OCI-LY7 (cell line): Measurements from ENCODE around the gene WBP11. TPM values are rescaled to one million over a fixed set of nuclear protein-coding genes. Genes with fewer than 3 reads are reported as not detected.
A peak's percentile ranks its signal among the peaks of the same experiment; 100 is the strongest.

Experiments used
- BruUV-seq: library from RNA; stranded (reverse); fragments of 400-500 nt; replicated peaks from 2 replicates; lab custom pipeline; 2021; lab: Mats Ljungman, UMichigan
- CTCF ChIA-PET: fragments of 300-600 bp; sonication (Branson Sonifier 250); formaldehyde crosslinking; loops from one replicate; lab custom pipeline; 2022; ENCODE audit warnings: antibody characterized with exemption; ENCODE audit not compliant: unreplicated experiment; lab: Charles Lee
- POLR2A ChIA-PET: fragments of 300-600 bp; sonication (Branson Sonifier 250); formaldehyde crosslinking; loops from one replicate; lab custom pipeline; 2022; ENCODE audit warnings: antibody characterized with exemption; lab: Charles Lee
- DNase-seq: peaks from one replicate; pipeline ENCODE4 v3.0.0-alpha.2; 2015; ENCODE audit warnings: low spot score
- H2AFZ ChIP-seq: fragments of 200-600 bp; sonication (generic), shearing (Covaris generic); 2 replicates; pipeline ENCODE4 v1.6.1; 2014; ENCODE audit warnings: mild to moderate bottlenecking, antibody characterized with exemption, low read length, moderate library complexity
- H3K27ac ChIP-seq: fragments of 200-600 bp; sonication (generic); 2 replicates; pipeline ENCODE4 v1.5.1; 2014; ENCODE audit warnings: mixed run types, low read depth, mild to moderate bottlenecking, moderate library complexity, low read length, inconsistent platforms; ENCODE audit not compliant: poor library complexity, severe bottlenecking
- H3K36me3 ChIP-seq: fragments of 200-600 bp; sonication (generic); 2 replicates; pipeline ENCODE4 v1.6.1; 2014; ENCODE audit warnings: mild to moderate bottlenecking, antibody characterized with exemption, low read length, moderate library complexity, mixed read lengths; ENCODE audit not compliant: insufficient read depth
- H3K4me1 ChIP-seq: fragments of 200-600 bp; sonication (generic); 2 replicates; pipeline ENCODE4 v1.5.1; 2014; ENCODE audit warnings: mild to moderate bottlenecking, low read length; ENCODE audit not compliant: insufficient read depth, poor library complexity, severe bottlenecking
- H3K4me2 ChIP-seq: fragments of 200-600 bp; sonication (generic); 2 replicates; pipeline ENCODE4 v1.6.1; 2014; ENCODE audit warnings: mild to moderate bottlenecking, low read length
- H3K4me3 ChIP-seq: fragments of 200-600 bp; sonication (generic); 2 replicates; pipeline ENCODE4 v1.5.1; 2014; ENCODE audit warnings: mild to moderate bottlenecking, low read depth, low read length; ENCODE audit not compliant: poor library complexity, severe bottlenecking
- H3K79me2 ChIP-seq: fragments of 200-600 bp; sonication (generic); 2 replicates; pipeline ENCODE4 v1.6.1; 2016; ENCODE audit warnings: low read depth, mild to moderate bottlenecking, low read length, moderate library complexity, mixed read lengths; ENCODE audit not compliant: insufficient read depth
- H3K9me2 ChIP-seq: fragments of 200-600 bp; sonication (generic); 2 replicates; pipeline ENCODE4 v1.6.1; 2016; ENCODE audit warnings: mild to moderate bottlenecking, low read length, mixed read lengths; ENCODE audit not compliant: insufficient read depth
- H3K9me3 ChIP-seq: fragments of 200-600 bp; sonication (generic); 2 replicates; pipeline ENCODE4 v1.6.1; 2014; ENCODE audit warnings: mild to moderate bottlenecking, mixed run types, low read length, mixed read lengths
- H4K20me1 ChIP-seq: fragments of 200-600 bp; sonication (generic); 2 replicates; pipeline ENCODE4 v1.6.1; 2014; ENCODE audit warnings: mild to moderate bottlenecking, antibody characterized with exemption, low read length, moderate library complexity, mixed read lengths; ENCODE audit not compliant: insufficient read depth
- EZH2phosphoT487 ChIP-seq: fragments of 200-600 bp; sonication (generic); IDR thresholded peaks from 2 replicates; pipeline ENCODE4 v1.6.1; 2018; ENCODE audit warnings: low read depth, borderline replicate concordance, mild to moderate bottlenecking, mixed run types, antibody characterized with exemption, low read length, moderate library complexity, mixed read lengths
- intact Hi-C: fragments of 100-400 bp; cut with micrococcal nuclease; formaldehyde crosslinking; loops from one replicate; pipeline ENCODE4 v1.10.0; 2022; ENCODE audit not compliant: unreplicated experiment
- total RNA-seq, 2 experiments: library from RNA; depleted of rRNA in 1 of 2; stranded (reverse); fragments of >200 nt in 1 of 2; shearing (Covaris generic) in 1 of 2; gene quantifications; 2 replicates each; pipeline ENCODE4 v1.2.3, GENCODE V29; 2014 to 2022
- TF ChIP-seq, protein P1 (sequence below): fragments of 200-600 bp; sonication (generic); conservative IDR thresholded peaks from 2 replicates; pipeline ENCODE4 v1.5.1; 2014; ENCODE audit warnings: mild to moderate bottlenecking, antibody characterized with exemption, low read length, moderate library complexity, mixed read lengths

WBP11 gene
- total RNA-seq, 2 experiments from 2014 or later: 16.5 to 107 TPM

GRCh38 chr12:14803830-14804160, 517 bp upstream of the WBP11 start:
- Histone ChIP-seq H3K9me2 (no peaks in the 10 kb centered on the region), H3K4me1 (peaks cover 36% of the 10 kb centered on the region), H4K20me1 (peaks cover 23% of the 10 kb centered on the region; the same call in 1 of the 2 replicates), H2AFZ (peak overlapping the region; percentile 99), H3K79me2 (peaks cover 61% of the 10 kb centered on the region), H3K27ac (peak overlapping the region; percentile 66), H3K9me3 (peaks cover 3% of the 10 kb centered on the region; the same call in 1 of the 2 replicates), H3K4me2 (peak overlapping the region; percentile 98), H3K4me3 (peak overlapping the region; percentile 77), H3K36me3 (peaks cover 28% of the 10 kb centered on the region)
- DNase-seq: no peak
- BruUV-seq: TSS peak; percentile 90
- TF ChIP-seq EZH2phosphoT487: no peak
- TF ChIP-seq, protein P1, sequence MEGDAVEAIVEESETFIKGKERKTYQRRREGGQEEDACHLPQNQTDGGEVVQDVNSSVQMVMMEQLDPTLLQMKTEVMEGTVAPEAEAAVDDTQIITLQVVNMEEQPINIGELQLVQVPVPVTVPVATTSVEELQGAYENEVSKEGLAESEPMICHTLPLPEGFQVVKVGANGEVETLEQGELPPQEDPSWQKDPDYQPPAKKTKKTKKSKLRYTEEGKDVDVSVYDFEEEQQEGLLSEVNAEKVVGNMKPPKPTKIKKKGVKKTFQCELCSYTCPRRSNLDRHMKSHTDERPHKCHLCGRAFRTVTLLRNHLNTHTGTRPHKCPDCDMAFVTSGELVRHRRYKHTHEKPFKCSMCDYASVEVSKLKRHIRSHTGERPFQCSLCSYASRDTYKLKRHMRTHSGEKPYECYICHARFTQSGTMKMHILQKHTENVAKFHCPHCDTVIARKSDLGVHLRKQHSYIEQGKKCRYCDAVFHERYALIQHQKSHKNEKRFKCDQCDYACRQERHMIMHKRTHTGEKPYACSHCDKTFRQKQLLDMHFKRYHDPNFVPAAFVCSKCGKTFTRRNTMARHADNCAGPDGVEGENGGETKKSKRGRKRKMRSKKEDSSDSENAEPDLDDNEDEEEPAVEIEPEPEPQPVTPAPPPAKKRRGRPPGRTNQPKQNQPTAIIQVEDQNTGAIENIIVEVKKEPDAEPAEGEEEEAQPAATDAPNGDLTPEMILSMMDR: no peak
- CTCF ChIA-PET: interaction anchor here (1.7 kb wide), 1 partner anchor 34 kb away, joined by 5 read pairs; no protein-coding TSS in a partner anchor
- POLR2A ChIA-PET: interaction anchor here (0.6 to 9.9 kb wide), 9 partner anchors 11 to 527 kb away, joined by 3 to 162 read pairs (median 4); a partner anchor contains a TSS
- intact Hi-C loops: loop anchor here (1.0 to 10.0 kb wide), 2 partner anchors 29 to 721 kb away; a partner anchor contains a TSS

GRCh38 chr12:14802721-14803010, 612 bp downstream of the WBP11 start:
- H3K4me1 ChIP-seq: peaks cover 36% of the 10 kb centered on the region
- H4K20me1 ChIP-seq: peaks cover 23% of the 10 kb centered on the region; the same call in 1 of the 2 replicates
- DNase-seq: no peak
- intact Hi-C loops: loop anchor here (1.0 to 10.0 kb wide), 2 partner anchors 28 to 722 kb away; a partner anchor contains a TSS
- peak overlapping the region; percentile 77 for H3K4me3 ChIP-seq
- H3K4me2 ChIP-seq: peak overlapping the region; percentile 79
- H2AFZ ChIP-seq: peak overlapping the region; percentile 53; the same call in 1 of the 2 replicates
- no peaks in the 10 kb centered on the region for H3K9me2 ChIP-seq
- TF ChIP-seq EZH2phosphoT487: no peak
- TF ChIP-seq, protein P1: no peak
- H3K9me3 ChIP-seq: no peaks in the 10 kb centered on the region
- H3K27ac ChIP-seq: peak overlapping the region; percentile 61
- no TSS peak for BruUV-seq
- peaks cover 39% of the 10 kb centered on the region for H3K36me3 ChIP-seq
- H3K79me2 ChIP-seq: peaks cover 68% of the 10 kb centered on the region
- ChIA-PET CTCF (interaction anchor here (1.7 kb wide), 1 partner anchor 33 kb away, joined by 5 read pairs; no protein-coding TSS in a partner anchor), POLR2A (interaction anchor here (0.8 to 9.9 kb wide), 11 partner anchors 9 to 525 kb away, joined by 3 to 162 read pairs (median 3); a partner anchor contains a TSS)

DNA sequence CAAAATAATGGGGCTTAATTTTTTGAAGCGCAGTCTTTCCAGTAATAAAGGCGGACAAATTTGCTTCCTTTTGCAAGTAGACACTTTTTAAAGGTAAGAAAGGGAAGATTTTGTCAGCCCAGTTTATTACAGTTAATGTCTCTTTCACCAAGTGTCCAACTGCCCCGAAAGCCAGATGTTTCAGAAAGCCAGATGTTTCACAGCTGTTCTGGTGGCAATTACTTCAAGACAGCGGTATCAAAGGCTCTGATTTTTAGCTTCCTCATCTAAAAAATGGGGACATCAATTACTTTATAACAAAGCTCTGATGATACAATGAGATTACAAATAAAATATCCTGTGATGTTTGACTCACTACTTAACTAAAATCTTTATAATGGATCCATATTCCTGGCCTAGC, 1.0 kb downstream of the WBP11 start:
- Histone ChIP-seq H3K4me1 (peaks cover 36% of the 10 kb centered on the region), H2AFZ (no peak overlapping the region), H3K4me3 (peak overlapping the region; percentile 77), H4K20me1 (peaks cover 23% of the 10 kb centered on the region; the same call in 1 of the 2 replicates), H3K9me3 (no peaks in the 10 kb centered on the region), H3K4me2 (peak overlapping the region; percentile 79), H3K36me3 (peaks cover 43% of the 10 kb centered on the region), H3K79me2 (peaks cover 68% of the 10 kb centered on the region), H3K27ac (peak overlapping the region; percentile 61), H3K9me2 (no peaks in the 10 kb centered on the region)
- ChIA-PET CTCF (interaction anchor here (1.5 to 1.7 kb wide), 2 partner anchors 29 to 33 kb away, joined by 3 to 5 read pairs; no protein-coding TSS in a partner anchor), POLR2A (interaction anchor here (0.6 to 9.9 kb wide), 13 partner anchors 9 to 548 kb away, joined by 3 to 162 read pairs (median 3); partner anchors contain the start of gene SMCO3)
- DNase-seq: peak; percentile 21
- intact Hi-C loops: loop anchor here (10.0 kb wide), 1 partner anchor 723 kb away; no protein-coding TSS in a partner anchor
- TSS peak; percentile 65 for BruUV-seq
- TF ChIP-seq, protein P1: no peak
- no peak for TF ChIP-seq EZH2phosphoT487
